ENCODE data around the gene PAPPA2. TPM values are rescaled to one million over a fixed set of nuclear protein-coding genes. Genes with fewer than 3 reads are reported as not detected.

Gene PAPPA2
- total RNA-seq, 1 experiment from 2014 or later: 0.81 TPM

- H4K20me1 ChIP-seq (ENCODE audit: control insufficient read depth, insufficient read depth, insufficient read length): no peaks in the 10 kb centered on the region
- no peaks in the 10 kb centered on the region for H3K79me1 ChIP-seq (ENCODE audit: insufficient read depth, low read depth, low read length, poor library complexity, severe bottlenecking)
- no peak overlapping the region for H4K8ac ChIP-seq (replicated peaks; ENCODE audit: insufficient read length, low read depth, low read length)
- TF ChIP-seq CTCF (conservative IDR thresholded peaks at IDR 0.05): no peak
- H3K14ac ChIP-seq (ENCODE audit: insufficient read depth, low read length): no peak overlapping the region; the same call in 1 of the 2 replicates
- no peaks in the 10 kb centered on the region for H3K23me2 ChIP-seq (ENCODE audit: insufficient read length, low read depth, low read length, poor library complexity, severe bottlenecking)
- H3K4ac ChIP-seq (ENCODE audit: low read depth, low read length): no peak overlapping the region
- H2BK20ac ChIP-seq (ENCODE audit: low read depth, low read length, poor library complexity, severe bottlenecking): no peak overlapping the region
- no peak overlapping the region for H4K5ac ChIP-seq (ENCODE audit: insufficient read length, low read depth, low read length)
- H3K27me3 Mint-ChIP-seq (ENCODE audit: low read depth): no peaks in the 10 kb centered on the region
- no peak overlapping the region for H3K4me2 ChIP-seq (ENCODE audit: insufficient read depth, insufficient read length, low read length)
- H3K4me1 ChIP-seq (ENCODE audit: insufficient read depth, low read length): peaks cover 3% of the 10 kb centered on the region; the same call in 1 of the 2 replicates
- no peak for DNase-seq
- no peak overlapping the region for H2AFZ ChIP-seq (ENCODE audit: low read length)
- H2BK12ac ChIP-seq (ENCODE audit: insufficient read length, low read depth, low read length): no peak overlapping the region
- H3K27me3 ChIP-seq (ENCODE audit: insufficient read depth, low read length): no peaks in the 10 kb centered on the region
- H3K9ac ChIP-seq (ENCODE audit: extremely low read depth, insufficient read length, low read length): no peak overlapping the region
- H3K27ac ChIP-seq (ENCODE audit: insufficient read length, low read depth, low read length): no peak overlapping the region
- no peak overlapping the region for H3K23ac ChIP-seq (ENCODE audit: insufficient read length, low read depth, low read length)
- H2BK15ac ChIP-seq (ENCODE audit: low read depth, low read length): no peak overlapping the region
- H3K9me3 Mint-ChIP-seq: no peaks in the 10 kb centered on the region
- no peak overlapping the region for H3K18ac ChIP-seq (ENCODE audit: insufficient read length, low read depth, low read length)
- H3K9me3 ChIP-seq (ENCODE audit: control insufficient read depth, low read depth, low read length): no peaks in the 10 kb centered on the region
- H3T11ph ChIP-seq (ENCODE audit: low read length): no peak overlapping the region
- H3K79me2 ChIP-seq (ENCODE audit: insufficient read depth, low read length): no peaks in the 10 kb centered on the region
- H3K4me1 Mint-ChIP-seq: peaks cover 28 to 29% of the 10 kb centered on the region in 2 experiments
- H3K36me3 Mint-ChIP-seq (ENCODE audit: insufficient read depth in 1 of 3, low read depth in 3 of 3): no peaks in the 10 kb centered on the region; a peak in 1 of 7 replicates
- H3K4me3 Mint-ChIP-seq: no peak overlapping the region
- H3K27ac Mint-ChIP-seq: no peak overlapping the region
- H2BK120ac ChIP-seq (ENCODE audit: low read depth, low read length, poor library complexity, severe bottlenecking): no peak overlapping the region
- no peak overlapping the region for H3K56ac ChIP-seq (ENCODE audit: insufficient read length, low read depth, low read length)
- no peak overlapping the region for H2BK5ac ChIP-seq (ENCODE audit: insufficient read length, low read length)
- no peak overlapping the region for H2AK5ac ChIP-seq (ENCODE audit: insufficient read length, low read length)
- no CpG with 5 or more reads among the region's 4 CpGs for WGBS (ENCODE audit: extremely low coverage, insufficient read length, low lambda C conversion rate)
- H4K91ac ChIP-seq (ENCODE audit: insufficient read length, low read depth, low read length): no peak overlapping the region
Measured at GRCh38 chr1:176692431-176692830, 229.5 kb downstream of the PAPPA2 start.
